ENCODE results near the gene SNX15. TPM values are rescaled to one million over a fixed set of nuclear protein-coding genes. Genes with fewer than 3 reads are reported as not detected.

Gene SNX15
- total and polyA plus RNA-seq, 10 donors = 10.8 to 21.6 (median 17.1) TPM

- H3K36me3 ChIP-seq = no peaks in the 10 kb centered on the region
- H3K9me3 ChIP-seq = no peaks in the 10 kb centered on the region
- no peak overlapping the region for H3K27ac ChIP-seq
- peaks cover 0 to 13% (median 6%) of the 10 kb centered on the region in 6 donors for H3K4me1 ChIP-seq
- no peak for TF ChIP-seq POLR2AphosphoS5 (IDR thresholded peaks at IDR 0.05)
- DNase-seq = no peak
- H3K4me3 ChIP-seq = no peak overlapping the region
- no peaks in the 10 kb centered on the region for H3K27me3 ChIP-seq (replicated peaks in 1 of 7)
- WGBS, 5 donors = 73 to 82% (median 77%) methylated on average over 1 of the region's 1 CpG
- intact Hi-C loops (cut with DNase I; ENCODE audit: low total_unique reads) = no loop called here
Observed at GRCh38 chr11:65055538-65055937, 28.3 kb downstream of the SNX15 start.

- no peak overlapping the region for H3K27ac ChIP-seq
- no peaks in the 10 kb centered on the region for H3K9me3 ChIP-seq
- intact Hi-C loops (cut with DNase I; ENCODE audit: low total_unique reads) = no loop called here
- no peaks in the 10 kb centered on the region for H3K27me3 ChIP-seq (replicated peaks in 1 of 7)
- 87 to 92% (median 88%) methylated on average over 6 of the region's 6 CpGs for WGBS, 5 donors
- no peaks in the 10 kb centered on the region for H3K36me3 ChIP-seq
- H3K4me3 ChIP-seq = no peak overlapping the region
- H3K4me1 ChIP-seq = peaks cover 0 to 13% (median 6%) of the 10 kb centered on the region in 6 donors
- no peak for TF ChIP-seq CTCF (IDR thresholded peaks at IDR 0.05 in 8 of 11, conservative IDR thresholded peaks at IDR 0.05 in 3 of 11)
- TF ChIP-seq POLR2A (IDR thresholded peaks at IDR 0.05) = no peak
- DNase-seq = no peak
Observed at GRCh38 chr11:65056999-65057398, 29.8 kb downstream of the SNX15 start.

GRCh38 chr11:65057526-65057925 is 30.3 kb downstream of the SNX15 start:
- TF ChIP-seq POLR2A (IDR thresholded peaks at IDR 0.05) (no peak), CTCF (IDR thresholded peaks at IDR 0.05 in 8 of 11, conservative IDR thresholded peaks at IDR 0.05 in 3 of 11) (no peak), POLR2AphosphoS5 (IDR thresholded peaks at IDR 0.05) (no peak)
- intact Hi-C loops (cut with DNase I; ENCODE audit: low total_unique reads) = no loop called here
- peaks cover 0 to 13% (median 6%) of the 10 kb centered on the region in 6 donors for H3K4me1 ChIP-seq
- no peaks in the 10 kb centered on the region for H3K36me3 ChIP-seq
- no peak overlapping the region for H3K4me3 ChIP-seq
- H3K27ac ChIP-seq = no peak overlapping the region
- no peaks in the 10 kb centered on the region for H3K27me3 ChIP-seq (replicated peaks in 1 of 7)
- H3K9me3 ChIP-seq = no peaks in the 10 kb centered on the region
- 87 to 95% (median 93%) methylated on average over 7 of the region's 7 CpGs for WGBS, 5 donors
- no peak for DNase-seq

- Histone ChIP-seq H3K36me3 (no peaks in the 10 kb centered on the region), H3K27me3 (replicated peaks in 1 of 7) (no peaks in the 10 kb centered on the region), H3K27ac (no peak overlapping the region), H3K4me3 (no peak overlapping the region), H3K4me1 (peaks cover 0 to 13% (median 6%) of the 10 kb centered on the region in 6 donors), H3K9me3 (no peaks in the 10 kb centered on the region)
- TF ChIP-seq CTCF (IDR thresholded peaks at IDR 0.05 in 8 of 11, conservative IDR thresholded peaks at IDR 0.05 in 3 of 11) = no peak
- no peak for TF ChIP-seq POLR2AphosphoS5 (IDR thresholded peaks at IDR 0.05)
- no peak for TF ChIP-seq POLR2A (IDR thresholded peaks at IDR 0.05)
- WGBS, 5 donors = 66 to 85% (median 79%) methylated on average over 4 to 13 of the region's 13 CpGs
- no peak for DNase-seq
- intact Hi-C loops (cut with DNase I; ENCODE audit: low total_unique reads) = no loop called here
Observed at GRCh38 chr11:65058012-65058411, 30.8 kb downstream of the SNX15 start.
